Heart left ventricle (tissue), 16 donors: ENCODE data around the gene RFX2. TPM values are rescaled to one million over a fixed set of nuclear protein-coding genes. Genes with fewer than 3 reads are reported as not detected.
"Not testable (repeated sequence)": the region's sequence is repeated elsewhere in the genome, so short reads cannot be mapped to it uniquely, and the experiment has no call there.

Source experiments
- ATAC-seq, 4 donors: fragments of 200-7000 bp; cut with Tn5 transposase; one replicate each; pipeline ENCODE4 v1.9.1; 2020 to 2022; ENCODE audit warnings: moderate library complexity in 4 of 4, mild to moderate bottlenecking in 3 of 4, moderate number of reproducible peaks in 1 of 4
- DNase-seq, 5 donors: peaks; one replicate each; pipeline ENCODE4 v3.0.0-alpha.2; 2020
- H3K27ac ChIP-seq, 12 donors: fragments of 200-600 bp; sonication (generic) in 4 of 12; one replicate each; pipeline versions ENCODE4 v1.5.0 to v1.8.0; 2016 to 2022; ENCODE audit warnings: mild to moderate bottlenecking in 2 of 12
- H3K27me3 ChIP-seq, 9 donors: fragments of 200-600 bp; sonication (generic) in 2 of 9; one replicate each; pipeline versions ENCODE4 v1.5.1 to v1.8.0; 2016 to 2022; ENCODE audit warnings: mild to moderate bottlenecking in 3 of 9
- H3K36me3 ChIP-seq, 9 donors: fragments of 200-600 bp; sonication (generic) in 2 of 9; one replicate each; pipeline versions ENCODE4 v1.5.0 to v1.8.0; 2018 to 2022; ENCODE audit warnings: mild to moderate bottlenecking in 2 of 9
- H3K4me1 ChIP-seq, 12 donors: fragments of 200-600 bp; sonication (generic) in 4 of 12; one replicate each; pipeline versions ENCODE4 v1.5.0 to v1.8.0; 2016 to 2022; ENCODE audit warnings: mild to moderate bottlenecking in 3 of 12
- H3K4me3 ChIP-seq, 12 donors: fragments of 200-600 bp; sonication (generic) in 4 of 12; one replicate each; pipeline versions ENCODE4 v1.5.0 to v1.8.0; 2017 to 2022; ENCODE audit warnings: mild to moderate bottlenecking in 9 of 12, moderate library complexity in 4 of 12
- H3K9me3 ChIP-seq, 12 donors: fragments of 200-600 bp; sonication (generic) in 4 of 12; one replicate each; pipeline versions ENCODE4 v1.5.0 to v1.8.0; 2016 to 2022; ENCODE audit warnings: mild to moderate bottlenecking in 1 of 12
- POLR2A ChIP-seq, 2 donors: fragments of 450-650 bp; IDR thresholded peaks; one replicate each; pipeline ENCODE4 v1.6.1; 2017; ENCODE audit warnings: antibody characterized with exemption in 2 of 2, mild to moderate bottlenecking in 2 of 2, moderate library complexity in 2 of 2
- WGBS, 4 donors: extraction: QIAGEN DNeasy Blood & Tissue Kit in 2 of 4; methylation state at CpG; one replicate each; pipeline versions ENCODE4 v1.1.5 to v1.1.7; 2013 to 2018; 5-methylcytosine and 5-hydroxymethylcytosine counted together
- intact Hi-C, 10 donors: fragments of 100-400 bp; cut with DNase I; formaldehyde crosslinking; loops; one replicate each; pipeline versions ENCODE4 v1.11.1 to v1.14.2; 2022
- polyA plus RNA-seq, 2 donors: library from polyadenylated mRNA; stranded (reverse); fragments of 200-250 nt; gene quantifications; one replicate each; pipeline ENCODE4 v1.2.3, GENCODE V29; 2013
- total RNA-seq, 9 donors: library from RNA; depleted of rRNA in 2 of 9; stranded (reverse); fragments of >200 nt in 2 of 9; fragmentation: NEBNext Ultra II Directional in 3 of 9; extraction: Animal tissue kit (Norgen Biotek cat#: 25700) in 3 of 9; gene quantifications; one replicate each; pipeline versions ENCODE4 v1.1.0 to v1.2.4, GENCODE V29; 2016 to 2023
- TF ChIP-seq, protein P1 (sequence below), 12 donors: fragments of 200-600 bp; sonication (generic) in 4 of 12; IDR thresholded peaks; one replicate each; pipeline versions ENCODE4 v1.5.0 to v1.8.0; 2018 to 2022; ENCODE audit warnings: antibody characterized with exemption in 12 of 12, mild to moderate bottlenecking in 5 of 12
- donor health status: ischemic (EF 13 %, LVEDD 7.1; RV severe dilation, severe dysfunction).
- donor health status: healthy with polysubstance abuse.
- donor health status: DM: no; HTN: yes; CAD: no.
- donor health status: DM: no; HTN: no; CAD: no.
- donor health status: ischemic (EF 25% LVEDD 6.9; RV normal size, moderate dysfunction).
- donor health status: ischemic (EF 25% LVEDD 5.7; RV mildly dilated, moderate dysfunction).
- donor health status: healthy.
- donor health status: DM: yes; HTN: yes; CAD: no.
- donor health status: ischemic (EF 35%, LVEDD 5.7; RV mildly dilated, moderate dysfunction).
- donor health status: nonischemic (EF 11% LVEDD 7.7; RV severe dilation, severe dysfunction).
- donor health status: DM: yes; HTN: yes; CAD: no.
- donor health status: PGD.
- donor health status: ischemic (EF 29% LVEDD 5.4; RV normal size, mild dysfunction).
- donor health status: nonischemic (EF 23%, LVEDD 6.1; RV moderate dilation, normal function).

The RFX2 gene
- total and polyA plus RNA-seq, 11 donors, result 2.8 to 20.0 (median 5.9) TPM

DNA sequence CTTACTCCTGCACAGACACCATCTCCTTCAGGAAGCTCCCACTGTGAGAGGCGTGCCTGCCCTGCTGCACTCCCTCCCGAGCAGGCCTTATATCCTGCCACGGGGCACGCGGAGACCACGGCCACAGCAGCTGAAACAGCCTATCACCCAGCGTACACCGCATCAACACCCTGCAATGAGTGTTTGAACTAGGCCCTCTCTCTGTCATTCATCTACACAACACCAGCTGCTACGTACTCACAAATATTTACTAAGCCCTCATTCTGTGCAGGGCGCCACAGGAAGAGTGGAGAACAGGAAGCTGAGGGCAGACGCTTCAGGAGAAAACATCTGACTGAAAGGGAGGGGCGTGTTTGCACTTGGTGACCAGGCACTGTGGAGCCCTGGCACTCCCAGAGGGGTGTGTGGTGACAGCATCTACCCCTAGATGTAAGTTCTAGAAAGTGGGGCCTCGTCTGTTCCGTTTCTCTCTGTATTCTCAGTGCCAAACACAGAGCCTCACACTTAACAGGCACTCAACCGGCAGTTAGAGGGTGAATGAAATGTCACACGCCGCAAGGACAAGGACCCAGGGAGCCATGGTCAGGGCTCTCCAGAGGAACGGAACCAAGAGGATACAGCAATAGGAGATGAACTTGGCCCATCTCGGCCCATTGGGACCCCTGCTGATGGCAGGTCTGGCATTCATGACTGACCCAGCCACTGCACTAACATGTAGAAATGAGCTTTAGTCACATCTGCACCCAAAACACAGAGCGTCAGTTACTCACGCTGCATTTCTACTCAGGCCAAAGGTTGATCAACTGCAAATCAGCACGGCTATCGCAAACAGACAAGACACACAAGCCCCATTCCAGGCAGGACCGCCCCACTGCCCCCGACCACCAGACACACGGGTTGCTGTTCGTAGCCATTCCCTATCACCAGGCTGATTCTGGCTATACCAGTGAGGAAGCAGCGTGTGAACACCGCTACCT lies 148.0 kb downstream of the RFX2 start:
- no peaks in the 10 kb centered on the region for H3K9me3 ChIP-seq
- peaks cover 0 to 23% (median 0%) of the 10 kb centered on the region in 9 donors for H3K36me3 ChIP-seq
- no peaks in the 10 kb centered on the region for H3K27me3 ChIP-seq
- ATAC-seq (peak; percentile 30 to 60 (median 43)), DNase-seq (peak in 3 of 5 donors; percentile 47 to 68 (median 64))
- WGBS, 4 donors, result 24 to 32% (median 29%) methylated on average over 26 to 29 of the region's 29 CpGs
- intact Hi-C loops, result loop anchor here in 1 of 10 donors (10.0 kb wide), 1 partner anchor 157 kb away; the partner anchor contains the start of gene NRTN
- H3K27ac ChIP-seq, result peak overlapping the region in 11 of 12 donors; percentile 19 to 86 (median 65)
- TF ChIP-seq, protein P1, sequence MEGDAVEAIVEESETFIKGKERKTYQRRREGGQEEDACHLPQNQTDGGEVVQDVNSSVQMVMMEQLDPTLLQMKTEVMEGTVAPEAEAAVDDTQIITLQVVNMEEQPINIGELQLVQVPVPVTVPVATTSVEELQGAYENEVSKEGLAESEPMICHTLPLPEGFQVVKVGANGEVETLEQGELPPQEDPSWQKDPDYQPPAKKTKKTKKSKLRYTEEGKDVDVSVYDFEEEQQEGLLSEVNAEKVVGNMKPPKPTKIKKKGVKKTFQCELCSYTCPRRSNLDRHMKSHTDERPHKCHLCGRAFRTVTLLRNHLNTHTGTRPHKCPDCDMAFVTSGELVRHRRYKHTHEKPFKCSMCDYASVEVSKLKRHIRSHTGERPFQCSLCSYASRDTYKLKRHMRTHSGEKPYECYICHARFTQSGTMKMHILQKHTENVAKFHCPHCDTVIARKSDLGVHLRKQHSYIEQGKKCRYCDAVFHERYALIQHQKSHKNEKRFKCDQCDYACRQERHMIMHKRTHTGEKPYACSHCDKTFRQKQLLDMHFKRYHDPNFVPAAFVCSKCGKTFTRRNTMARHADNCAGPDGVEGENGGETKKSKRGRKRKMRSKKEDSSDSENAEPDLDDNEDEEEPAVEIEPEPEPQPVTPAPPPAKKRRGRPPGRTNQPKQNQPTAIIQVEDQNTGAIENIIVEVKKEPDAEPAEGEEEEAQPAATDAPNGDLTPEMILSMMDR (IDR thresholded peaks at IDR 0.05), result no peak
- TF ChIP-seq POLR2A (IDR thresholded peaks at IDR 0.05), result peak in 1 of 2 donors; percentile 10
- H3K4me3 ChIP-seq, result peak overlapping the region in 4 of 12 donors; percentile 7 to 38 (median 13)
- H3K4me1 ChIP-seq, result peaks cover 18 to 98% (median 79%) of the 10 kb centered on the region in 12 donors

- WGBS, 4 donors, result 54 to 71% (median 67%) methylated on average over 6 of the region's 6 CpGs
- Histone ChIP-seq H3K4me3 (peak overlapping the region in 4 of 12 donors; percentile 7 to 38 (median 13)), H3K36me3 (peaks cover 0 to 23% (median 0%) of the 10 kb centered on the region in 9 donors), H3K4me1 (peaks cover 17 to 98% (median 78%) of the 10 kb centered on the region in 12 donors), H3K27ac (peak overlapping the region in 11 of 12 donors; percentile 19 to 86 (median 65))
- not testable (repeated sequence) for ATAC-seq, H3K9me3 ChIP-seq, H3K27me3 ChIP-seq
- intact Hi-C loops, result loop anchor here in 1 of 10 donors (10.0 kb wide), 1 partner anchor 157 kb away; the partner anchor contains the start of gene NRTN
- peak in 1 of 5 donors; percentile 7 for DNase-seq
Measured at GRCh38 chr19:5961641-5961968, 148.7 kb downstream of the RFX2 start.

GRCh38 chr19:5960005-5961001 lies 150.0 kb downstream of the RFX2 start:
- Histone ChIP-seq H3K27me3 (no peaks in the 10 kb centered on the region), H3K36me3 (peaks cover 0 to 11% (median 0%) of the 10 kb centered on the region in 9 donors), H3K9me3 (no peaks in the 10 kb centered on the region), H3K4me3 (no peak overlapping the region), H3K27ac (peak overlapping the region in 10 of 12 donors; percentile 3 to 86 (median 64)), H3K4me1 (peaks cover 17 to 98% (median 78%) of the 10 kb centered on the region in 12 donors)
- peak; percentile 63 to 77 (median 69) for DNase-seq
- peak; percentile 14 to 46 (median 37) for ATAC-seq
- WGBS, 4 donors, result 50 to 60% (median 53%) methylated on average over 16 to 18 of the region's 18 CpGs
- TF ChIP-seq POLR2A (IDR thresholded peaks at IDR 0.05), result no peak
- TF ChIP-seq, protein P1 (IDR thresholded peaks at IDR 0.05), result no peak
- intact Hi-C loops, result loop anchor here in 1 of 10 donors (10.0 kb wide), 1 partner anchor 156 kb away; the partner anchor contains the start of gene NRTN
